Measurements from ENCODE around the gene ELANE.
"Not testable (repeated sequence)": the region's sequence is repeated elsewhere in the genome, so short reads cannot be mapped to it uniquely, and the experiment has no call there.

The ELANE gene

DNA sequence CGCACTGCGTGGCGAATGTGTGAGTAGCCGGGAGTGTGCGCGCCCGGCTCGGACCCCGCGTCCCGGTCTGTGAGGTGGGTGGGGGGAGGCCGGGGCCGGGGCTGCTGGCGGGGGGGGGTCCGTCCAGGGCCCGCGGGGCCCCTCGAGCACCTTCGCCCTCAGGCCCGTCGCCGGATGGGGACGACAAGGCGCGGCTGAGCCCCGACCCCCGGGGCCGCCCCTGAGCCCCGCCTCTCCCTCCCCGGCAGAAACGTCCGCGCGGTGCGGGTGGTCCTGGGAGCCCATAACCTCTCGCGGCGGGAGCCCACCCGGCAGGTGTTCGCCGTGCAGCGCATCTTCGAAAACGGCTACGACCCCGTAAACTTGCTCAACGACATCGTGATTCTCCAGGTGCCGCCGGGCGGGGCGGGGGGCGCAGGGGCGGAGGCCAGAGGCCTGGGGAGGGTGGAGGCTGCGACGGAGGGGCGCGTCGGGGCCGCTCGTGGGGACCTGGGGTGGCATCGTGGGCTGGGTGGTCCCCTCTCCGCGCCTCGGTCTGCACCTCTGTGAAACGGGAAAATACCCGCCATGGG lies 997 bp downstream of the ELANE start:
- TF ChIP-seq ARNTL (CRISPR knock-in tag; IDR thresholded peaks at IDR 0.05; ENCODE audit: borderline replicate concordance, low read depth), result no peak
- TF ChIP-seq BACH2 (CRISPR knock-in tag; IDR thresholded peaks at IDR 0.05; ENCODE audit: borderline replicate concordance), result no peak
- TF ChIP-seq RARB (CRISPR knock-in tag; IDR thresholded peaks at IDR 0.05), result no peak
- TF ChIP-seq ZNF8 (CRISPR knock-in tag; IDR thresholded peaks at IDR 0.05), result no peak
- TF ChIP-seq, protein P1, sequence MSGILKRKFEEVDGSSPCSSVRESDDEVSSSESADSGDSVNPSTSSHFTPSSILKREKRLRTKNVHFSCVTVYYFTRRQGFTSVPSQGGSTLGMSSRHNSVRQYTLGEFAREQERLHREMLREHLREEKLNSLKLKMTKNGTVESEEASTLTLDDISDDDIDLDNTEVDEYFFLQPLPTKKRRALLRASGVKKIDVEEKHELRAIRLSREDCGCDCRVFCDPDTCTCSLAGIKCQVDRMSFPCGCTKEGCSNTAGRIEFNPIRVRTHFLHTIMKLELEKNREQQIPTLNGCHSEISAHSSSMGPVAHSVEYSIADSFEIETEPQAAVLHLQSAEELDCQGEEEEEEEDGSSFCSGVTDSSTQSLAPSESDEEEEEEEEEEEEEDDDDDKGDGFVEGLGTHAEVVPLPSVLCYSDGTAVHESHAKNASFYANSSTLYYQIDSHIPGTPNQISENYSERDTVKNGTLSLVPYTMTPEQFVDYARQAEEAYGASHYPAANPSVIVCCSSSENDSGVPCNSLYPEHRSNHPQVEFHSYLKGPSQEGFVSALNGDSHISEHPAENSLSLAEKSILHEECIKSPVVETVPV (CRISPR knock-in tag; IDR thresholded peaks at IDR 0.05), result no peak
- no peak for TF ChIP-seq ZNF565 (CRISPR knock-in tag; conservative IDR thresholded peaks at IDR 0.05; ENCODE audit: low read depth)
- TF ChIP-seq CSDC2 (CRISPR knock-in tag; IDR thresholded peaks at IDR 0.05), result no peak
- TF ChIP-seq GLIS3 (CRISPR knock-in tag; IDR thresholded peaks at IDR 0.05), result no peak
- TF ChIP-seq ESRRG (CRISPR knock-in tag; IDR thresholded peaks at IDR 0.05), result no peak
- TF ChIP-seq, protein P2, sequence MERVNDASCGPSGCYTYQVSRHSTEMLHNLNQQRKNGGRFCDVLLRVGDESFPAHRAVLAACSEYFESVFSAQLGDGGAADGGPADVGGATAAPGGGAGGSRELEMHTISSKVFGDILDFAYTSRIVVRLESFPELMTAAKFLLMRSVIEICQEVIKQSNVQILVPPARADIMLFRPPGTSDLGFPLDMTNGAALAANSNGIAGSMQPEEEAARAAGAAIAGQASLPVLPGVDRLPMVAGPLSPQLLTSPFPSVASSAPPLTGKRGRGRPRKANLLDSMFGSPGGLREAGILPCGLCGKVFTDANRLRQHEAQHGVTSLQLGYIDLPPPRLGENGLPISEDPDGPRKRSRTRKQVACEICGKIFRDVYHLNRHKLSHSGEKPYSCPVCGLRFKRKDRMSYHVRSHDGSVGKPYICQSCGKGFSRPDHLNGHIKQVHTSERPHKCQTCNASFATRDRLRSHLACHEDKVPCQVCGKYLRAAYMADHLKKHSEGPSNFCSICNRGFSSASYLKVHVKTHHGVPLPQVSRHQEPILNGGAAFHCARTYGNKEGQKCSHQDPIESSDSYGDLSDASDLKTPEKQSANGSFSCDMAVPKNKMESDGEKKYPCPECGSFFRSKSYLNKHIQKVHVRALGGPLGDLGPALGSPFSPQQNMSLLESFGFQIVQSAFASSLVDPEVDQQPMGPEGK (CRISPR knock-in tag; IDR thresholded peaks at IDR 0.05; ENCODE audit: borderline replicate concordance), result no peak
- TF ChIP-seq CREB5 (CRISPR knock-in tag; IDR thresholded peaks at IDR 0.05; ENCODE audit: low read depth), result no peak
- TF ChIP-seq TOX (CRISPR knock-in tag; IDR thresholded peaks at IDR 0.05; ENCODE audit: borderline replicate concordance), result no peak
- TF ChIP-seq, protein P3, sequence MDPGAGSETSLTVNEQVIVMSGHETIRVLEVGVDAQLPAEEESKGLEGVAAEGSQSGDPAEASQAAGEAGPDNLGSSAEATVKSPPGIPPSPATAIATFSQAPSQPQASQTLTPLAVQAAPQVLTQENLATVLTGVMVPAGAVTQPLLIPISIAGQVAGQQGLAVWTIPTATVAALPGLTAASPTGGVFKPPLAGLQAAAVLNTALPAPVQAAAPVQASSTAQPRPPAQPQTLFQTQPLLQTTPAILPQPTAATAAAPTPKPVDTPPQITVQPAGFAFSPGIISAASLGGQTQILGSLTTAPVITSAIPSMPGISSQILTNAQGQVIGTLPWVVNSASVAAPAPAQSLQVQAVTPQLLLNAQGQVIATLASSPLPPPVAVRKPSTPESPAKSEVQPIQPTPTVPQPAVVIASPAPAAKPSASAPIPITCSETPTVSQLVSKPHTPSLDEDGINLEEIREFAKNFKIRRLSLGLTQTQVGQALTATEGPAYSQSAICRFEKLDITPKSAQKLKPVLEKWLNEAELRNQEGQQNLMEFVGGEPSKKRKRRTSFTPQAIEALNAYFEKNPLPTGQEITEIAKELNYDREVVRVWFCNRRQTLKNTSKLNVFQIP (CRISPR knock-in tag; IDR thresholded peaks at IDR 0.05; ENCODE audit: borderline replicate concordance, low read depth), result no peak
- TF ChIP-seq ZFP30 (CRISPR knock-in tag; IDR thresholded peaks at IDR 0.05), result no peak
- TF ChIP-seq TSHZ2 (CRISPR knock-in tag; IDR thresholded peaks at IDR 0.05), result no peak
- ATAC-seq, result no peak

DNA sequence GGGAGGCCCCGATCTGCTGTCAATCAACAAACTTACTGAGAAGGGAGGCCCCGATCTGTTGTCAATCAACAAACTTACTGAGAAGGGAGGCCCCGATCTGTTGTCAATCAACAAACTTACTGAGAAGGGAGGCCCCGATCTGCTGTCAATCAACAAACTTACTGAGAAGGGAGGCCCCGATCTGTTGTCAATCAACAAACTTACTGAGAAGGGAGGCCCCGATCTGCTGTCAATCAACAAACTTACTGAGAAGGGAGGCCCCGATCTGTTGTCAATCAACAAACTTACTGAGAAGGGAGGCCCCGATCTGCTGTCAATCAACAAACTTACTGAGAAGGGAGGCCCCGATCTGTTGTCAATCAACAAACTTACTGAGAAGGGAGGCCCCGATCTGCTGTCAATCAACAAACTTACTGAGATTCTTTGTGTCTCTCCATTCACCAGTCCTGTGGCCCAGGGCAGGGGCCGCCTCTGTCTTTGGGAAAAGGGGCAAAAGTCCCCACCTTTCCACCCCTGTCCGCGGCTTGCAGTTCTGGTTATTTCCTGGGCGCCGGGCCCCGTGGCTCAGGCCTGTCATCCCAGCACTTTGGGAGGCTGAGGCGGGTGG lies 1.6 kb downstream of the ELANE start:
- ATAC-seq, result not testable (repeated sequence)

GRCh38 chr19:854549-854948 lies 2.4 kb downstream of the ELANE start:
- TF ChIP-seq ESRRG (CRISPR knock-in tag; IDR thresholded peaks at IDR 0.05), result no peak
- TF ChIP-seq, protein P3 (CRISPR knock-in tag; IDR thresholded peaks at IDR 0.05; ENCODE audit: borderline replicate concordance, low read depth), result no peak
- no peak for ATAC-seq

- ATAC-seq, result no peak
- TF ChIP-seq, protein P3 (CRISPR knock-in tag; IDR thresholded peaks at IDR 0.05; ENCODE audit: borderline replicate concordance, low read depth), result no peak
- TF ChIP-seq CSDC2 (CRISPR knock-in tag; IDR thresholded peaks at IDR 0.05) (no peak), RARB (CRISPR knock-in tag; IDR thresholded peaks at IDR 0.05) (no peak), GLIS3 (CRISPR knock-in tag; IDR thresholded peaks at IDR 0.05) (no peak), SNAI2 (CRISPR knock-in tag; IDR thresholded peaks at IDR 0.05) (no peak), PPARA (CRISPR knock-in tag; IDR thresholded peaks at IDR 0.05; ENCODE audit: borderline replicate concordance) (no peak), TCF4 (CRISPR knock-in tag; IDR thresholded peaks at IDR 0.05; ENCODE audit: borderline replicate concordance) (no peak), ZNF70 (CRISPR knock-in tag; IDR thresholded peaks at IDR 0.05) (no peak)
- TF ChIP-seq, protein P2 (CRISPR knock-in tag; IDR thresholded peaks at IDR 0.05; ENCODE audit: borderline replicate concordance), result no peak
Measured at GRCh38 chr19:855142-855541, 3.0 kb downstream of the ELANE start.

All from SK-N-SH treated with all-trans-retinoic acid at 6 μM for 48 hours (cell line).